GM12801 (cell line): ENCODE results near the gene ZNF649.

Experiments used
- TF ChIP-seq, protein P1 (sequence below): IDR thresholded peaks from one replicate; pipeline ENCODE4 v1.5.1; 2011; ENCODE audit warnings: control low read depth; ENCODE audit not compliant: insufficient read length; ENCODE audit errors: extremely low read depth

Gene ZNF649

DNA sequence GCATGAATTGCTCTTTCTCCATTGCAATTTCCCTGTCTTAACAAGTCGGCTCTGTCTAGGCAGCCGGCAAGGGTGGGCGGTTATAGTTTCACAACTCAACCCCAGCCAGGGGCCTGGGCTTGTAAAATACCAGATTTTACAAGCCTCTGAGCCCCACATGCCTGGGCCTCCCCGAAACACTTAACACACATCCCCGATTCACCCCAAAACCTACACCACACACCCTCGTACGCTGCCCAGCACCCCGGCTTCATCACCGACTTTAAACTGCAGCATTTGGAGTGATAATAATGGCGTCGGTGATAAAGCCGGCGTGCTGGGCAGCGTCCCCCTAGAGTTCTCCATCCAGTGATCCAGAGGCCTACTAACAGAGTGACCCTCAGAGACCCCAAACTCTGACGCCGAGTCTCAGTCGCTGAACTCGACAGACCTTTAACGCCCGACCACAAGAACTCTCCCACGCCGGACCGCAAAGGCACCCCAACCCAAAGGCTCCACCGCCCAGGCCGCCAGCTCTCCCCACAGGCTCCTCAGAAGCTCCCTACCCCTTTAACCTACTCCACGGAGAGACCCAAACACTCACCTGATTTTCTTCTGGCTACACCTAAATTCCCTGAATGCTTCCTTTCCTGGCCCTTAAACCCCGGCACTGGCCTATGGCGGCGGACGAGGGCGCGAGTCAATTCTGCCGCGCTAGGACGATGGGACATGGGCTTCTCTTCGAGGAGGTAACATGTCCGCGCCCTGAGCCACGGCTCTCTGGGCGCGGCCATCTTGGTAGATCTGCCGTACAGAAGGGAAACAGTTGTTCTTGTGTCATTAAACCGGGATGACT, at the start of gene ZNF649:
Gene ZNF649 (minus strand): TSS at position 687 of the 835 bp plus-strand sequence. CDS start 4,910 bp downstream, outside the sequence.
- TF ChIP-seq, protein P1, sequence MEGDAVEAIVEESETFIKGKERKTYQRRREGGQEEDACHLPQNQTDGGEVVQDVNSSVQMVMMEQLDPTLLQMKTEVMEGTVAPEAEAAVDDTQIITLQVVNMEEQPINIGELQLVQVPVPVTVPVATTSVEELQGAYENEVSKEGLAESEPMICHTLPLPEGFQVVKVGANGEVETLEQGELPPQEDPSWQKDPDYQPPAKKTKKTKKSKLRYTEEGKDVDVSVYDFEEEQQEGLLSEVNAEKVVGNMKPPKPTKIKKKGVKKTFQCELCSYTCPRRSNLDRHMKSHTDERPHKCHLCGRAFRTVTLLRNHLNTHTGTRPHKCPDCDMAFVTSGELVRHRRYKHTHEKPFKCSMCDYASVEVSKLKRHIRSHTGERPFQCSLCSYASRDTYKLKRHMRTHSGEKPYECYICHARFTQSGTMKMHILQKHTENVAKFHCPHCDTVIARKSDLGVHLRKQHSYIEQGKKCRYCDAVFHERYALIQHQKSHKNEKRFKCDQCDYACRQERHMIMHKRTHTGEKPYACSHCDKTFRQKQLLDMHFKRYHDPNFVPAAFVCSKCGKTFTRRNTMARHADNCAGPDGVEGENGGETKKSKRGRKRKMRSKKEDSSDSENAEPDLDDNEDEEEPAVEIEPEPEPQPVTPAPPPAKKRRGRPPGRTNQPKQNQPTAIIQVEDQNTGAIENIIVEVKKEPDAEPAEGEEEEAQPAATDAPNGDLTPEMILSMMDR = no peak

DNA sequence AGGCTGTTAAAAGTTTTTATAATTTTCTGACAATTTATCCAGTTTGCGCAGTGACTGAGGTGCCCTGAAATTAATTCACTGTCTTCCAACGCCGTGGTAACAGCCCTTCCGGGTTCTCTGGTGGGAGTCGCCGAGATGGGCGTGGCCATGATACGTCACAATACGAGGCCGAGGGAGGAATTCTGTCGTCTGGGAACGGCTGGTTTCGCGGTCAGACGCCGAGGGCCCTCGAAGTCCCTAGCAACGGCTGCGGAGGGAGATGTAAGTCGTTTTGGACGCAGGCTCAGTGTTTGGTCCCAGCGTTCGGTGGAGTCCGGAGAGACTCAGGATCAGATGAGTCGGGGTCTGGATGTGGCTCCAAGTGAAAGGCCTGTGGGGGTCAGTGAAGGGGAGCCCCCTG, 44.2 kb upstream of the ZNF649 start:
- TF ChIP-seq, protein P1 = no peak

DNA sequence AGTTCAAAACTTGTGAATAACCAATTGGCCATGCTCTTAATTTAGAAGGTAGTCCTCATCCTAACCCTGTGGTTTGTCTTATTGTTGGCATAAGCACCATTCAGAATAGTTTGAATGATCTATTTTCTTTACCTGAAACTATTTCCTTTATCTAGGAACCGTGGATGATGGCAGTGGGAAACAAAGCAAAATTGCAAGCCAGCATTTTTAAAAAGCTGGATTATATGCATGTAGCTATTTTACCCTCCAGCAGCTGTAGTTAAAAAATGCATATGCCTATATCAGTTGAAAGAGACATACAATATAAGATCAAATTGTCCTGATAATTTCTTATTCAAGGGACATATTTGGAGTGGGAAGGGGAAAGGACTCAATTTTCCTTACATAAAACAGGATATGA, 41.8 kb upstream of the ZNF649 start:
- TF ChIP-seq, protein P1 = no peak

DNA sequence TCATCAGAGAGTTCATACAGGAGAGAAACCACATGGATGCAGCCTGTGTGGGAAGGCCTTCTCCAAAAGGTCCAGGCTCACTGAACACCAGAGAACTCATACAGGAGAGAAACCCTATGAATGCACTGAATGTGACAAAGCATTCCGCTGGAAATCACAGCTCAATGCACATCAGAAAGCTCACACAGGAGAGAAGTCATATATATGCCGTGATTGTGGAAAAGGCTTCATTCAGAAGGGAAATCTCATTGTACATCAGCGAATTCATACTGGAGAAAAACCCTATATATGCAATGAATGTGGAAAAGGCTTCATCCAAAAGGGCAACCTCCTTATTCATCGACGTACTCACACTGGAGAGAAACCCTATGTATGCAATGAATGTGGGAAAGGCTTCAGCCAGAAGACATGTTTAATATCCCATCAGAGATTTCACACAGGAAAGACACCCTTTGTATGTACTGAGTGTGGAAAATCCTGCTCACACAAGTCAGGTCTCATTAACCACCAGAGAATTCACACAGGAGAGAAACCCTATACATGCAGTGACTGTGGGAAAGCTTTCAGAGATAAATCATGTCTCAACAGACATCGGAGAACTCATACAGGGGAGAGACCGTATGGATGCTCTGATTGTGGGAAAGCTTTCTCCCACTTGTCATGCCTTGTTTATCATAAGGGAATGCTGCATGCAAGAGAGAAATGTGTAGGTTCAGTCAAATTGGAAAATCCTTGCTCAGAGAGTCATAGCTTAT, 40.2 kb upstream of the ZNF649 start:
- TF ChIP-seq, protein P1 = no peak

DNA sequence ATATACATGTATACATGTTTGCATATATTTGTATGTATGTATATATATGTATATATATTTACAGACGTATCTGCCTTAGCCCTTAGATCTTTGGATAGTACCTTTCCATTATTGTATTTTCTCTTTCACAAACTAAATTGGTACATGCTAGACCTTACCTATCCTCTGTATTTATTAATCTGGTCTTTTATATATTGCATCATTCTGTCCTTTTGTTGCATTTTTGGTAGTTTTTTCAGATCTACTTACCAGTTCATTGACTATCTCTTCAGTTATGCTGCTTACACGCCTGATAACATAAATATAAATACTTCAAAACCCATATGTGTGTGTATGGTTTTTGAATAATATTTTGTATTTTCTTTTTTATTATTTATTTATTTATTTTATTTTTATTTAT, 34.1 kb upstream of the ZNF649 start:
- TF ChIP-seq, protein P1 = no peak

DNA sequence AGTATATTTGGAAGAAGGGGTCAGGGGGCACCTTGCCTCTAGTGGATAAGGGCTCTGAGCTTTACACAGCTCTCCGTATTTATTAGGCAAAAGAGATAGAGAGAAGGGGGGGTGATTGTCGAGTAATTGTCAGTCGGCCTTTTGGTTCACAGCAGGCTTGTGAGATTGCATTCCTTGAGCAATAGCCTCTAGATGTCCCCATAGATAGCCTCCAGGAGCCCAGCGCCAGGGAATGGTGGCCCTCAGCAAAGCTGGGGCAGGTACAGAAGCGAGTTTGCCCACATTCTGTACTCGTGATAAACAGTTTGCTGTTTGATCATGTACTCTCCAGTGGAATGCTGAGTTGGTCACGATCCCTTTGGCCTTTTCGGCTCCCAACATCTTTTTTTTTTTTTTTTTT, 27.1 kb upstream of the ZNF649 start:
- TF ChIP-seq, protein P1 = no peak

DNA sequence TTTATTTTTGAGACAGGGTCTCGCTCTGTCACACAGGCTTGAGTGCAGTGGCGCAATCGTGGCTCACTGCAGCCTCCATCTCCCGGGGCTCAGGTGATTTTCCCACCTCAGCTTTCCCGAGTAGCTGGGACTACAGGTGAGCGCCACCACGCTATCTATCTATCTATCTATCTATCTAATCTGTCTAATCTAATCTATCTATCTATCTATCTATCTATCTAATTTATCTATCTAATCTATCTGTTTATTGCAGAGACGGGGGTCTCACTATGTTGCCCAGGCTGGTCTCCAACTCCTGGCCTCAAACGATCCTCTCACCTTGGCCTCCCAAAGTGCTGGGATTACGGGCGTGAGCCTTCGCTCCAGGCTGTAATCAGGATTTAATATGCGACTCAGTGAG, 23.0 kb upstream of the ZNF649 start:
- TF ChIP-seq, protein P1 = no peak
